ENCODE results near the gene LRRC3C. TPM values are rescaled to one million over a fixed set of nuclear protein-coding genes. Genes with fewer than 3 reads are reported as not detected.

Gene LRRC3C
- total RNA-seq, 6 experiments from 2014 or later, result not detected

DNA sequence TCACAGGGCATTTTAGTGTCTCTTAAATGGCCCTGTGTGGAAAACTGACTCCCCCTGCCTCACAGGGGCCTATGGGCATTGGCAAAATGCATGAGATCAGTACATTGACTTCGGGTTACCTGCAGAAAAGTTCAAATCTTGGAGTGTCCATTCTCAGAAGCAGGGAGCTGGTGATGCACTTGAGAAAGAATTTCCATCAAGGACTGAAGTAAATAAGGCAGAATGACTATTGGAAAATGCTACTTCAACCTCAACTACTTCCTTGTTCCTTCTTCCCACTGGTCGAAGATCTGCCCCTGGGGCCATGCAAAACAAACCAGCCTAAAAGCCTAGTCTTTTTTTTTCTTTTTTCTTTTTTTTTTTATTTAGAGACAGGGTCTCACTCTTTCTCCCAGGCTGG is 21.5 kb downstream of the LRRC3C start:
- no peaks in the 10 kb centered on the region for H3K36me3 Mint-ChIP-seq (ENCODE audit: low read depth)
- TF ChIP-seq, protein P1, sequence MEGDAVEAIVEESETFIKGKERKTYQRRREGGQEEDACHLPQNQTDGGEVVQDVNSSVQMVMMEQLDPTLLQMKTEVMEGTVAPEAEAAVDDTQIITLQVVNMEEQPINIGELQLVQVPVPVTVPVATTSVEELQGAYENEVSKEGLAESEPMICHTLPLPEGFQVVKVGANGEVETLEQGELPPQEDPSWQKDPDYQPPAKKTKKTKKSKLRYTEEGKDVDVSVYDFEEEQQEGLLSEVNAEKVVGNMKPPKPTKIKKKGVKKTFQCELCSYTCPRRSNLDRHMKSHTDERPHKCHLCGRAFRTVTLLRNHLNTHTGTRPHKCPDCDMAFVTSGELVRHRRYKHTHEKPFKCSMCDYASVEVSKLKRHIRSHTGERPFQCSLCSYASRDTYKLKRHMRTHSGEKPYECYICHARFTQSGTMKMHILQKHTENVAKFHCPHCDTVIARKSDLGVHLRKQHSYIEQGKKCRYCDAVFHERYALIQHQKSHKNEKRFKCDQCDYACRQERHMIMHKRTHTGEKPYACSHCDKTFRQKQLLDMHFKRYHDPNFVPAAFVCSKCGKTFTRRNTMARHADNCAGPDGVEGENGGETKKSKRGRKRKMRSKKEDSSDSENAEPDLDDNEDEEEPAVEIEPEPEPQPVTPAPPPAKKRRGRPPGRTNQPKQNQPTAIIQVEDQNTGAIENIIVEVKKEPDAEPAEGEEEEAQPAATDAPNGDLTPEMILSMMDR (IDR thresholded peaks at IDR 0.05), result no peak
- H3K27me3 Mint-ChIP-seq (ENCODE audit: insufficient read depth), result peaks cover 13% of the 10 kb centered on the region
- H3K27ac Mint-ChIP-seq, result no peak overlapping the region
- peaks cover 12% of the 10 kb centered on the region; the same call in 1 of the 2 replicates for H3K4me1 Mint-ChIP-seq (ENCODE audit: low read depth)
- H3K4me3 Mint-ChIP-seq, result no peak overlapping the region
- H3K9me3 Mint-ChIP-seq, result no peaks in the 10 kb centered on the region
- DNase-seq, result no peak

DNA sequence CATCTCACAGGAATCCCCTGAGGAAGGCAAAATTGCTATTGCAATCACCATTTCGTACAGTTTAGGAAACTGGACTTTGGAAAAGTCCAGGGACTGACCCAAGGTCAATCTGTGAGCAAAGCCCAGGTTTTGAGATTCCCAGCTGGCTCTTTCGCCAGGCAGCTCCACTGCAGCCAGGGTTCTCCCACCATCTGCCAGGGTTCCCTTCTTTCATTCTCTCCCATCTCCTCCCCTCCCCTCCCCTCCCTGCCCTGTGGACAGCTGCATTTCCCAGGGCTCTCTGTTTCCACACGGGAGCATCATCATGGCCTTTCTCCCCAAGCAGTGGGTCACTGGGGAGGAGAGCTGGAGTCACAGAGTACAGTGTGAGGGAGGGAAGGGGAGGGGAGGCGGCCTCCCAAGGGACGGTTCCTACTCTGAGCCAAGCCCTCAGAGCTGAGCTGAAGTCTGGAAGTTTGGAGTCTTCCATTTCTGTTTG is 23.4 kb downstream of the LRRC3C start:
- peaks cover 12% of the 10 kb centered on the region; the same call in 1 of the 2 replicates for H3K4me1 Mint-ChIP-seq (ENCODE audit: low read depth)
- TF ChIP-seq, protein P1 (IDR thresholded peaks at IDR 0.05), result no peak
- no peaks in the 10 kb centered on the region for H3K36me3 Mint-ChIP-seq (ENCODE audit: low read depth)
- H3K4me3 Mint-ChIP-seq, result no peak overlapping the region
- peaks cover 9% of the 10 kb centered on the region for H3K27me3 Mint-ChIP-seq (ENCODE audit: insufficient read depth)
- H3K27ac Mint-ChIP-seq, result no peak overlapping the region
- no peaks in the 10 kb centered on the region for H3K9me3 Mint-ChIP-seq
- no peak for DNase-seq

DNA sequence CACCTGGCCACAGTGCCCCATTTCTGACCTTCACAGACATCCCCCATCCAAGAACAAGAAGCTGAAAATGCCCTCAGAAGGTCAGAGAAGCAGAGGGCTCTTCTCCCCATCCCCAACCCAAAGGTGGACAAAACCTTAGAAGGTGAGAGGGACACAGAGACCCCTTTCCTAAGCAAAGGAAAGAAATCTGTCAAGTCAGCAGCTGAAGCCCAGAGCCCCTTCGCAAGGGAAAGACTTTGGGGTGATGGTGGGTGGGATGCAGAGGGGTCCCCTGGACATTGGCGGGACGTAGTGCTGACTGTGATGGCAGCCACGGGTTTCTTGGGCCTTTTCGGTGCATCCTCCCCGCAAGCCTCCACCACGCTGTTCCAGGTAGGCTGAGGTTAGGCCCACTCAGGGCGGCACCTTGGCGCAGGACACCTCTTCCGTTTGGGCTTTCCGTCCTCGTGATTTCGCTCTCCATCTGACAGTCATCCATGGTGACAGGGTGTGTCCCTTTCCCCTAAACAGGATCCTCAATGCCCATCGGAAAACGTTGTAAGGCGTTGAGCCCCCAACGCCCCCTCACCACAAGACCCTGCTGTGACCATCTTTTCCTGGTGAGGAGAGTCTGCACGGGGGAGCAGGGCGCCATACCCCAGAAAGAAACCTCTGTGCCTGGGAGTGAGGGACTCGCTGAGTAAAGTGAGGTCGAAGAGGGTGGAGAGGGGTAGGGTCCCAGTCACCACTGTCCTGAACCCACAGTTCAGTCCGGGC is 24.6 kb downstream of the LRRC3C start:
- H3K4me3 Mint-ChIP-seq, result peak overlapping the region; percentile 45
- H3K9me3 Mint-ChIP-seq, result no peaks in the 10 kb centered on the region
- peaks cover 12% of the 10 kb centered on the region; the same call in 1 of the 2 replicates for H3K4me1 Mint-ChIP-seq (ENCODE audit: low read depth)
- no peaks in the 10 kb centered on the region for H3K36me3 Mint-ChIP-seq (ENCODE audit: low read depth)
- no peak for DNase-seq
- H3K27ac Mint-ChIP-seq, result no peak overlapping the region
- peaks cover 9% of the 10 kb centered on the region for H3K27me3 Mint-ChIP-seq (ENCODE audit: insufficient read depth)
- TF ChIP-seq, protein P1 (IDR thresholded peaks at IDR 0.05), result no peak

DNA sequence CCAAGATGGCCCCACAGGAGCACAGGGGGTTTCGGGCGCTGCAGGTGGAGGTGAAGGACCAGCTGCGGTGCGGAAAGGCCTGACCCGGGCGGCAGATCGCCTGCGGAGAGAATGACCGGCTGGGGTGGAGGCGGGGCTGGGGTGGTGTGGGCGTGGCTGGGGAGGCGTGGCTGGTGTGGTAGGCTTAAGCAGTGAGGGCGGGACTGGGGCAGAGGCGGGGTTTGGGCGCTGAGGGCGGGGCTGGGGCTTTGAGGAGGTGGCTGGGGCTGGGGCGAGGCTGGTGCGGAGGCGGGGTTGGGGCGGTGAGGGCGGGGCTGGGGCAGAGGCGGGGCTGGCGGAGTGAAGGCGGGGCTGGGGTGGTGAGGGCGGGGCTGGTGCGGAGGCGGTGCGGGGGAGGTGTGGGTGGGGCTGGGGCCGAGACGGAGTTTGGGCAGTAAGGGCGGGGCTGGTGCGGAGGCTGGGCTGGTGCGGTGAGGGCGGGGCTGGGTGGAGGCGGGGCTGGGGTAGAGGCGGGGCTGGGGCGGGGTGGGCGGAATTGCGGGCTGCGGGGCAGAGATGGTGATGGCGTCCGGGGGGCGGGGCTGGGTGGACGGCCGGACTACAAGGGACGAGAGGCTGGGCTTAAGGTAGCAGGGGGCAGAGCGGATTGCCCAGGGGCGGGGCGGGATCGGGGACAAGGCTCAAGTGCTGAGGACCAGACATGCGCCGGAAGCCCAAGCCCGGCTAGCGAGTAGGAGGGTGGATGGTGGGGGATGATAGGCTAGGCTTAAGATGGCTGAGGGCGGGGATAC is 25.3 kb downstream of the LRRC3C start:
- Mint-ChIP-seq H3K4me1 (ENCODE audit: low read depth) (peaks cover 12% of the 10 kb centered on the region; the same call in 1 of the 2 replicates), H3K9me3 (no peaks in the 10 kb centered on the region), H3K27me3 (ENCODE audit: insufficient read depth) (peaks cover 4% of the 10 kb centered on the region), H3K27ac (peak overlapping the region; percentile 61; the same call in 1 of the 2 replicates), H3K4me3 (peak overlapping the region; percentile 76), H3K36me3 (ENCODE audit: low read depth) (no peaks in the 10 kb centered on the region)
- TF ChIP-seq, protein P1 (IDR thresholded peaks at IDR 0.05), result no peak
- peak; percentile 86 for DNase-seq

DNA sequence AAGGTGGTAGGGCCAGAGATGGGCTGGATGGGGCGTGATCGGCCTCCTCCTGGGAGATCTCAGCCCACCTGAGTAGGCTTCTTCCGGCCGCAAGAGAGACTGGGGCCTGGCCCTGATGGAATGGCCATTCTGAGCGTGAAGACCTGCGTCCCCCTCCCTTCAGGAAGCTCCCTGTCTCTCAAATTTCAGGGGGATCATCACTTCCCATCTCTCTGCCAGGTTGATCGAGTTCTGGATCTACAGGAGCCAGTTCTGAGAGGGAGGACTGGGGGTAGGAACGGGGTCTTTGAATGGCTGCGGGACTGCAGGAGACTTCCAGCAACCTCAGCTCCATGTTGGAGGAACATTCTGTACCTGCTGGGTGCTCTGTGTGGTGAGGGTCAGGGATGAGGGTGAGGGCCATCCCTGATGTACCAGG is 25.9 kb downstream of the LRRC3C start:
- Mint-ChIP-seq H3K4me3 (peak overlapping the region; percentile 76), H3K9me3 (no peaks in the 10 kb centered on the region), H3K27me3 (ENCODE audit: insufficient read depth) (peaks cover 4% of the 10 kb centered on the region; the same call in 1 of the 2 replicates), H3K36me3 (ENCODE audit: low read depth) (no peaks in the 10 kb centered on the region), H3K4me1 (ENCODE audit: low read depth) (peaks cover 12% of the 10 kb centered on the region; the same call in 1 of the 2 replicates), H3K27ac (peak overlapping the region; percentile 61; the same call in 1 of the 2 replicates)
- TF ChIP-seq, protein P1 (IDR thresholded peaks at IDR 0.05), result no peak
- no peak for DNase-seq

Measured in HFFc6 (cell line).